ENCODE data around the gene SPCS1.
"Not testable (repeated sequence)": the region's sequence is repeated elsewhere in the genome, so short reads cannot be mapped to it uniquely, and the experiment has no call there.

Gene SPCS1

DNA sequence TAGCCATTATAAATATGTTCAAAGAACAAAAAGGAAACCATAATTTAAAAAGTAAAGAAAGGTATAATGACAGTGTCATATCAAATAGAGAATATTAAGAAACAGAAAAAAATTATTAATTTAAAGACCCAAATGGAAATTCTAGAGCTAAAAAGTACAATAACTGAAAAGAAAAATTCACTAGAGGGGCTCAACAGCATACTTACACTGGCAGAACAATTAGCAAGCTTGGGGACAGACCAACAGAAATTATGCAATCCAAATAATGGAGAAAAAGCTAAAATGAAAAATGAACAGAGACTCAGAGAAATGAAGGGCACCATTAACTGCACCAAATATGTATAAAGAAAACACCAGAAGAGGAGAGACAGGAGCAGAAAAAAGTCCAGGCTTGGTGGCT is 13.7 kb downstream of the SPCS1 start:
- no peak overlapping the region for H3K27ac ChIP-seq (ENCODE audit: low read length)
- no peaks in the 10 kb centered on the region; the same call in 1 of the 2 replicates for H3K36me3 ChIP-seq (ENCODE audit: insufficient read depth, low read depth, low read length)
- no peaks in the 10 kb centered on the region for H3K4me1 ChIP-seq (ENCODE audit: insufficient read depth, low read length)
- H3K9ac ChIP-seq (ENCODE audit: low read depth, low read length): no peak overlapping the region
- H3K9me3 ChIP-seq (ENCODE audit: insufficient read depth, low read depth, low read length): no peaks in the 10 kb centered on the region
- H3K4me3 ChIP-seq (ENCODE audit: low read length): no peak overlapping the region
- H3K27me3 ChIP-seq (ENCODE audit: insufficient read depth, low read length): no peaks in the 10 kb centered on the region

DNA sequence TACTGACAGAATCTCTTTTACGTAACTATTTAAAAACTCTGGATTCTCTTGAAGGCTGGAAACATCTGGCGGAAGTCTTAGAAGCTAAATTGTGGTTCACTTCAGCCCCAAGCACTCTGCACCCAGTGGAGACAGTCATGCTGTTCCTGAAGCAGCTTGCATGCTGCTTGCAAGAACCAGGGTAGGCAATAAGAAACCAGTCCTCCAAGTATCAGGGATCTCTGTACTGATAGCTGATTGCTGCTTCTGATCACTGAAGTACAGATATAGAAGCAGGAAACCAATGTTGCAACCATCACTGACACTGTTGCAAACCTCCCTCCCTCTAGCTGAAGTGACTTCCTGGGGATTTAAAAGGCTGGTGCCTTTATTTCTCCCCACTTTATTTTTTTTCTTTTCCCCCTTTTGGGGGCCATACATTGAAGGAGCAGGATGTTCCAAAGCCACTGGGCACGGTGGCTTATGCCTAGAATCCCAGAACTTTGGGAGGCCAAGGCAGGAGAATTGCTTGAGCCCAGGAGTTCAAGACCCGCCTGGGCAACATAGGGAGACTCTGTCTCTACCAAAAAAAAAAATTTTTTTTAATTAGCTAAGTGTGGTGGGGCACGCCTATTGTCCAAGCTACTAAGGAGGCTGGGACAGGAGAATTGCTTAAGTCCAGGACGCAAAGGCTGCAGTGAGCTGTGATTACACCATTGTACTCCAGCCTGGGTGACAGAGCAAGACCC is 15.3 kb downstream of the SPCS1 start:
- Histone ChIP-seq H3K4me3 (ENCODE audit: low read length) (no peak overlapping the region), H3K27me3 (ENCODE audit: insufficient read depth, low read length) (no peaks in the 10 kb centered on the region), H3K36me3 (ENCODE audit: insufficient read depth, low read depth, low read length) (no peaks in the 10 kb centered on the region; the same call in 1 of the 2 replicates), H3K9me3 (ENCODE audit: insufficient read depth, low read depth, low read length) (no peaks in the 10 kb centered on the region), H3K9ac (ENCODE audit: low read depth, low read length) (no peak overlapping the region), H3K27ac (ENCODE audit: low read length) (no peak overlapping the region), H3K4me1 (ENCODE audit: insufficient read depth, low read length) (no peaks in the 10 kb centered on the region)

DNA sequence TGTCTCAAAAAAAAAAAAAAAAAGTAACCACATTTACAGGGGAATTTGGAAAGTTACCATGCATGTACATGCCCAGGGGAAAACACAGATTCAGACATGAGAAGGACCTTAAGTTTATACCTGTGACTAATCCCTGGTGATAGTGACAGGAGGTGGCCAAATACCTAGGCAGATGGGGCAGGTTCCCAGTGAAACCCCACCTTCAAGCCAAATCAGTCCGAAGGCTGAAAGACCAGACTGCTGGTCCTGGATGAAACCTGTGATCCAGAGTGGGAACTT is 15.8 kb downstream of the SPCS1 start:
- Histone ChIP-seq H3K9ac (ENCODE audit: low read depth, low read length) (no peak overlapping the region), H3K4me3 (ENCODE audit: low read length) (no peak overlapping the region), H3K27ac (ENCODE audit: low read length) (no peak overlapping the region), H3K9me3 (ENCODE audit: insufficient read depth, low read depth, low read length) (no peaks in the 10 kb centered on the region), H3K36me3 (ENCODE audit: insufficient read depth, low read depth, low read length) (no peaks in the 10 kb centered on the region; the same call in 1 of the 2 replicates), H3K4me1 (ENCODE audit: insufficient read depth, low read length) (no peaks in the 10 kb centered on the region), H3K27me3 (ENCODE audit: insufficient read depth, low read length) (no peaks in the 10 kb centered on the region)

DNA sequence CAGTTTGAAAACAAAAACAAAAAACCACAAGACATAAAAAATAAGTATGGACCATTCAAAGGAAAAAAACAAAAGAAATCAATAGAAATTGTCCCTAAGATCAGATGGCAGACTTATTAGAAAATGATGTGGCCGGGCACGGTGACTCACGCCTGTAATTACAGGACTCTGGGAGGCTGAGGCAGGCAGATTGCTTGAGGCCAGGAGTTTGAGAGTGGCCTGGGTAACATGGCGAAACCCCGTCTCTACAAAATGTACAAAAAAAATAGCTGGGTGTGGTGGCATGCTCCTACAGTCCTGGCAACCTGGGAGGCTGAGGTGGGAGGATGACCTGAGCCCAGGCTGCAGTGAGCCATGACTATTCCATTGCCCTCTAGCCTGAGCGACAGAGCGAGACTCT is 16.6 kb downstream of the SPCS1 start:
- H3K9ac ChIP-seq (ENCODE audit: low read depth, low read length): no peak overlapping the region
- H3K27me3 ChIP-seq (ENCODE audit: insufficient read depth, low read length): no peaks in the 10 kb centered on the region
- peaks cover under 1% of the 10 kb centered on the region; the same call in 1 of the 2 replicates for H3K36me3 ChIP-seq (ENCODE audit: insufficient read depth, low read depth, low read length)
- H3K4me1 ChIP-seq (ENCODE audit: insufficient read depth, low read length): no peaks in the 10 kb centered on the region
- no peak overlapping the region for H3K4me3 ChIP-seq (ENCODE audit: low read length)
- no peaks in the 10 kb centered on the region for H3K9me3 ChIP-seq (ENCODE audit: insufficient read depth, low read depth, low read length)
- no peak overlapping the region for H3K27ac ChIP-seq (ENCODE audit: low read length)

DNA sequence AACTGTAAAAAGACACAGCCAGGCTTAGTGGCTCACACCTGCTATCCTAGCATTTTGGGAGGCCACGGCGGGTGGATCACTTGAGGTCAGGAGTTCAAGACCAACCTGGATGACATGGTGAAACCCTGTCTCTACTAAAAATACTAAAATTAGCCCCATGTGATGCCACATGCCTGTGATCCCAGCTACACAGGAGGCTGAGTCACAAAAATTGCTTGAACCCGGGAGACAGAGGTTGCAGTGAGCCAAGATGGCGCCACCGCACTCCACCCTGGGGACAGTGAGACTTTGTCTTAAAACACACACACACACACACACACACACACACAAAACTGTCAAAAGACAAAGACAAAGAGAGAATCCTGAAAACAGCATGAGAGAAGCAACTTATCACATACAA is 18.0 kb downstream of the SPCS1 start:
- no peak overlapping the region for H3K27ac ChIP-seq (ENCODE audit: low read length)
- no peaks in the 10 kb centered on the region for H3K27me3 ChIP-seq (ENCODE audit: insufficient read depth, low read length)
- 0 out of 2 replicates have a peak, but pooled peaks cover under 1% of the 10 kb centered on the region for H3K9me3 ChIP-seq (ENCODE audit: insufficient read depth, low read depth, low read length)
- H3K4me3 ChIP-seq (ENCODE audit: low read length): no peak overlapping the region
- no peaks in the 10 kb centered on the region for H3K4me1 ChIP-seq (ENCODE audit: insufficient read depth, low read length)
- peaks cover 8% of the 10 kb centered on the region; the same call in 1 of the 2 replicates for H3K36me3 ChIP-seq (ENCODE audit: insufficient read depth, low read depth, low read length)
- no peak overlapping the region for H3K9ac ChIP-seq (ENCODE audit: low read depth, low read length)

DNA sequence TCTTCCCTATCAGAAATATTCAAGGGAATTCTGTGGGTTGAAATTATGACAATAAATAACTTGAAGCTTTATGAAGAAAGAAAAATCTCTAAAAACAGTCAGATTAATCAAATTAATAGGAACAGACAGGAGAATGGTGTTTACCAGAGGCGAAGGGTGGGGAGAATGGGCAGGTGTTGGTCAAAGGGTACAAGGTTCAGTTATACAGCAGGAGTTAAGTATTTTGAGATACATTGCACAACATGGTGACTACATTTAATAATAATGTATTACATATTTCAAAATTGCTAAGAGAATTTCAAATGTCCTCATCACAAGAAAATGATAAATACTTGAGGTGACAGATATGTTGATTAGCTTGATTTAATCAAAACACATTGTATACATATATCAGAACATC is 18.6 kb downstream of the SPCS1 start:
- Histone ChIP-seq H3K4me3 (ENCODE audit: low read length) (no peak overlapping the region), H3K4me1 (ENCODE audit: insufficient read depth, low read length) (no peaks in the 10 kb centered on the region), H3K9me3 (ENCODE audit: insufficient read depth, low read depth, low read length) (peaks cover 3% of the 10 kb centered on the region; the same call in 1 of the 2 replicates), H3K9ac (ENCODE audit: low read depth, low read length) (no peak overlapping the region), H3K27ac (ENCODE audit: low read length) (no peak overlapping the region), H3K27me3 (ENCODE audit: insufficient read depth, low read length) (no peaks in the 10 kb centered on the region), H3K36me3 (ENCODE audit: insufficient read depth, low read depth, low read length) (peaks cover 8% of the 10 kb centered on the region; the same call in 1 of the 2 replicates)

DNA sequence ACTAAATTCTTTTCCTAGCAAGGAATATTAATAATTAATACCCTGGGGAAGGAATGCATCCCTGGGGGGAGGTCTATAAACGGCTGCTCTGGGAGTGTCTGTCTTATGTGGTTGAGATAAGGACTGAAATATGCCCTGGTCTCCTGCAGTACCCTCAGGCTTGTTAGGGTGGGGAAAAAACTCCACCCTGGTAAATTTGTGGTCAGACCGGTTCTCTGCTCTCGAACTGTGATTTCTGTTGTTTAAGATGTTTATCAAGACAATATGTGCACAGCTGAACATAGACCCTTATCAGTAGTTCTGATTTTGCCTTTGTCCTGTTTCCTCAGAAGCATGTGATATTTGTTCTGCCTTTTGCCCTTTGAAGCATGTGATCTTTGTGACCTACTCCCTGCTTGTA is 22.8 kb downstream of the SPCS1 start:
- H3K36me3 ChIP-seq (ENCODE audit: insufficient read depth, low read depth, low read length): peaks cover 42% of the 10 kb centered on the region
- not testable (repeated sequence) for H3K9ac ChIP-seq (ENCODE audit: low read depth, low read length); H3K27me3 ChIP-seq (ENCODE audit: insufficient read depth, low read length); H3K4me1 ChIP-seq (ENCODE audit: insufficient read depth, low read length); H3K27ac ChIP-seq (ENCODE audit: low read length); H3K9me3 ChIP-seq (ENCODE audit: insufficient read depth, low read depth, low read length); H3K4me3 ChIP-seq (ENCODE audit: low read length)

DNA sequence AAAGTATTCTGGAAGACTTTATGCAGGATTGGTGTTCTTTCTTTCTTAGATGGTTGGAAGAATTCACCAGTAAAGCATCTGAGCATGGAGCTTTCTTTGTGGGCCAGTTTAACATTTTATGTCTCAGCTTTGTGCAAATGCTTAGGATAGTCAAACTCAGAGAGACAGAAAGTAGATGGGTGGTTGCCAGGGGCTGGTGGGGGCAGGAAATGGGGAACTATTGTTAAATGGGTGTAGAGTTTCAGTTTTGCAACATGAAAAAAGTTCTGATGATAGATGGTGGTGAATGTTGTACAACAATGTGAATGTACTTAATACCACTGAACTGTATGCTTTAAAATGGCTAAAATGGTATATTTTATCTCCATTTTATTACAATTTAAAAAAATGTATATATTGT is 24.8 kb downstream of the SPCS1 start:
- Histone ChIP-seq H3K36me3 (ENCODE audit: insufficient read depth, low read depth, low read length) (peaks cover 55% of the 10 kb centered on the region), H3K9ac (ENCODE audit: low read depth, low read length) (no peak overlapping the region), H3K4me1 (ENCODE audit: insufficient read depth, low read length) (no peaks in the 10 kb centered on the region), H3K27me3 (ENCODE audit: insufficient read depth, low read length) (no peaks in the 10 kb centered on the region), H3K27ac (ENCODE audit: low read length) (no peak overlapping the region), H3K9me3 (ENCODE audit: insufficient read depth, low read depth, low read length) (peaks cover 3% of the 10 kb centered on the region; the same call in 1 of the 2 replicates), H3K4me3 (ENCODE audit: low read length) (no peak overlapping the region)

DNA sequence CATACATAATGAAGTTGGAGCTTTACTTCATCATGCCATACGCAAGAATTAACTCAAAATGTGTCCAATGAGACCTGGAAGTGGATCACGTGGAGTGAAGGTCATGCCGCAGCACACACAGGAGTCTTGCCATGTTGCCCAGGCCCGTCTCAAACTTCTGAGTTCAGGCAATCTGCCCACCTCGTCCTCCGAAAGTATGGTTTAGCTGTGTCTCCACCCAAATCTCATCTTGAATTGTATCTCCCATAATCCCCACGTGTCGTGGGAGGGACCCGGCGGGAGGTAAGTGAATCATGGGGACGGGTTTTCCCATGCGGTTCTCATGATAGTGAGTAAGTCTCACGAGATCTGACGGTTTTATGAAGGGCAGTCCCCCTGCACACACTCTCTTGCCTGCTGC is 25.7 kb downstream of the SPCS1 start:
- Histone ChIP-seq H3K9me3 (ENCODE audit: insufficient read depth, low read depth, low read length) (peaks cover 3% of the 10 kb centered on the region; the same call in 1 of the 2 replicates), H3K27ac (ENCODE audit: low read length) (no peak overlapping the region), H3K27me3 (ENCODE audit: insufficient read depth, low read length) (no peaks in the 10 kb centered on the region), H3K9ac (ENCODE audit: low read depth, low read length) (no peak overlapping the region), H3K36me3 (ENCODE audit: insufficient read depth, low read depth, low read length) (peaks cover 60% of the 10 kb centered on the region), H3K4me1 (ENCODE audit: insufficient read depth, low read length) (no peaks in the 10 kb centered on the region), H3K4me3 (ENCODE audit: low read length) (no peak overlapping the region)

DNA sequence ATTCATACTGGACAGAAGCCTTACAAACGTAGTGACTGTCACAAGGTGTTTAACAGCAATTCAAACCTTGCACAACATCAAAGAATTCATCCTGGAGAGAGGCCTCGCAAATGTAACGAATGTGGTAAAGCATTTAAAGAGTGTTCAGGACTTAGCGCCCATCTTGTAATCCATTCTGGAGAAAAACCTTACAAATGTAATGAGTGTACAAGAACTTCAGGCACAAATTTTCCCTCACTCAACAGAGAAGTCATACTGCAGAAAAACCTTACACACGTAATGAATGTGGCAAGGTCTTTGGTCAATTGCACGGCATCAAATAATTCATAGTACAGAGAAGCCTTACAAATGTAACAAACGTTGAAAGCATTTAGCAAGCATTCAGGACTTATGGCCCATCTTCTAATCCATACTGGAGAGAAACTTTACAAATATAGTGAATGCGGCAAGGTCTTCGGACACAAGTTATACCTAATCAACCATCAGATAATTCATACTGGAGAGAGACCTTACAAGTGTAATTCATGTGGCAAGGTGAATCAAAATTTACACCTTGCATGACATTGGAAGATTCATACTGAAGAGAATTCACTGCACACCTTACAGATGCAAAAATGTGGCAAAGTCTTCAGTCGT is 27.5 kb downstream of the SPCS1 start:
- Histone ChIP-seq H3K4me3 (ENCODE audit: low read length) (no peak overlapping the region), H3K9ac (ENCODE audit: low read depth, low read length) (no peak overlapping the region), H3K9me3 (ENCODE audit: insufficient read depth, low read depth, low read length) (peaks cover 3% of the 10 kb centered on the region; the same call in 1 of the 2 replicates), H3K27ac (ENCODE audit: low read length) (no peak overlapping the region), H3K36me3 (ENCODE audit: insufficient read depth, low read depth, low read length) (peaks cover 64% of the 10 kb centered on the region), H3K4me1 (ENCODE audit: insufficient read depth, low read length) (no peaks in the 10 kb centered on the region), H3K27me3 (ENCODE audit: insufficient read depth, low read length) (no peaks in the 10 kb centered on the region)

DNA sequence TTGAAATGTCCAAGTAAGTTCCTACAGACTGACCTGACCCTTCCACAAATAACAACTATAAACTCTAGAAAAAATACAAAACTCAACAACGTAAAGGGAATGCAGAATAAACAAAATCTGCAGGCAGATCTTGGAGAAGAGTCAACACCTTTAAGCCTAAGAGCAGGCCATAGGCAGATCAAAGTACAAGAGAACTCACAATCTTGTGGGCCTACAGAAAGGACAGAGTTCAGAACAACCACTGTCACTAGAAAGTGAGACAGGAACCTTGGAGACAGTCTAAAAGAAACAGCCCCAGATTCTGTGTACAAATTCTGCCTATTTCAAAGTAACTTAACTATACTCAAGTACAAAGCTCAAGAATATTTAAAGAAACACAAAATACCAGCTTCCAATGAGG is 33.8 kb downstream of the SPCS1 start:
- Histone ChIP-seq H3K27me3 (ENCODE audit: insufficient read depth, low read length) (no peaks in the 10 kb centered on the region), H3K27ac (ENCODE audit: low read length) (no peak overlapping the region), H3K36me3 (ENCODE audit: insufficient read depth, low read depth, low read length) (peaks cover 81% of the 10 kb centered on the region), H3K9ac (ENCODE audit: low read depth, low read length) (no peak overlapping the region), H3K4me3 (ENCODE audit: low read length) (no peak overlapping the region), H3K9me3 (ENCODE audit: insufficient read depth, low read depth, low read length) (no peaks in the 10 kb centered on the region), H3K4me1 (ENCODE audit: insufficient read depth, low read length) (no peaks in the 10 kb centered on the region)

DNA sequence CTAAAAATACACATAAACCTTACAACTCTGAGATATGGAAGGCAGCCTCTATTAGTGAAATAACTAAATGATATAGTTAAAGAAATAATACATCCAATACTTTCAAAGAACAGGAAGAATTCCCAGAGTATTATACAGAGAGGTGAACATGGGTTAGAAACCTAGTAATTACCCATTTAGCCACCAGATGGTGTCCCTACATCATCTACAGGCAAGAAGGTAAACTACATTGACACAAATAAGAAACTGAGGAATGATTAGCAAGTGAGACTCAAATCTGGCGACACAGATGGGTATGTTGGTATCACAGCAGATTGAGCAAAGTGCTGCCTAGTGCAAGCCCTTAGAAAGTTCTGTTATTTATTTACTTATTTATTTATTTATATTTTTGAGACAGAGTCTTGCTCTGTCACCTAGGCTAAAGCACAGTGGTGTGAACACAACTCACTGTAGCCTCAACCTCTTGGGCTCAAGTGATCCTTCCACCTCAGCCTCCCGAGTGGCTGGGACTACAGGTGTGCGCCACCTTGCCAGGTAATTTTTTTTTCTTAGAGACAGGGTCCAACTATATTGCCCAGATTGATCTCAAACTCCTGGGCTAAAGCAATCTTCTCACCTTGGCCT is 36.6 kb downstream of the SPCS1 start:
- Histone ChIP-seq H3K27me3 (ENCODE audit: insufficient read depth, low read length) (no peaks in the 10 kb centered on the region), H3K36me3 (ENCODE audit: insufficient read depth, low read depth, low read length) (peaks cover 84% of the 10 kb centered on the region), H3K4me3 (ENCODE audit: low read length) (no peak overlapping the region), H3K4me1 (ENCODE audit: insufficient read depth, low read length) (no peaks in the 10 kb centered on the region), H3K9ac (ENCODE audit: low read depth, low read length) (no peak overlapping the region), H3K27ac (ENCODE audit: low read length) (no peak overlapping the region), H3K9me3 (ENCODE audit: insufficient read depth, low read depth, low read length) (no peaks in the 10 kb centered on the region)
